Lung (tissue), 12 donors: Measurements from ENCODE around the gene SOBP. TPM values are rescaled to one million over a fixed set of nuclear protein-coding genes. Genes with fewer than 3 reads are reported as not detected.

Experiments used
- ATAC-seq: fragments of 200-7000 bp; cut with Tn5 transposase; one replicate; pipeline ENCODE4 v1.9.1; 2020; ENCODE audit warnings: moderate number of reproducible peaks; ENCODE audit not compliant: insufficient read depth, low FRiP score
- DNase-seq, 3 donors: peaks; one replicate each; pipeline ENCODE4 v3.0.0-alpha.2; 2013 to 2017
- H3K27ac ChIP-seq, 2 donors: one replicate each; pipeline ENCODE4 v1.5.1; 2013; ENCODE audit warnings: mild to moderate bottlenecking in 2 of 2, moderate library complexity in 2 of 2, control low read depth in 1 of 2, inconsistent platforms in 1 of 2, low read depth in 1 of 2, low read length in 1 of 2
- H3K27me3 ChIP-seq, 3 donors: one replicate each; pipeline ENCODE4 v1.5.1; 2013; ENCODE audit warnings: low read length in 2 of 3; ENCODE audit not compliant: control insufficient read depth in 3 of 3, insufficient read depth in 3 of 3
- H3K36me3 ChIP-seq, 4 donors: one replicate each; pipeline ENCODE4 v1.5.1; 2013; ENCODE audit warnings: low read length in 4 of 4, mild to moderate bottlenecking in 1 of 4, moderate library complexity in 1 of 4; ENCODE audit not compliant: control insufficient read depth in 4 of 4, insufficient read depth in 4 of 4
- H3K4me1 ChIP-seq, 5 donors: one replicate each; pipeline ENCODE4 v1.5.1; 2013; ENCODE audit warnings: low read length in 5 of 5, mild to moderate bottlenecking in 2 of 5, moderate library complexity in 1 of 5; ENCODE audit not compliant: control insufficient read depth in 5 of 5, insufficient read depth in 5 of 5
- H3K4me3 ChIP-seq: one replicate; pipeline ENCODE4 v1.5.1; 2013; ENCODE audit warnings: mild to moderate bottlenecking, control low read depth, moderate library complexity
- H3K9ac ChIP-seq, 2 donors: one replicate each; pipeline ENCODE4 v1.5.1; 2013; ENCODE audit warnings: low read length in 2 of 2, control low read depth in 1 of 2; ENCODE audit not compliant: insufficient read depth in 1 of 2
- H3K9me3 ChIP-seq, 4 donors: one replicate each; pipeline ENCODE4 v1.5.1; 2013; ENCODE audit warnings: low read length in 3 of 4, mild to moderate bottlenecking in 1 of 4, moderate library complexity in 1 of 4; ENCODE audit not compliant: control insufficient read depth in 4 of 4, insufficient read depth in 3 of 4
- WGBS, 2 donors: extraction: QIAGEN DNeasy Blood & Tissue Kit; methylation state at CpG; one replicate each; pipeline ENCODE4 v1.1.7; 2013; 5-methylcytosine and 5-hydroxymethylcytosine counted together
- polyA plus RNA-seq, 2 donors: library from polyadenylated mRNA; stranded (reverse); fragments of 200-250 nt; gene quantifications; one replicate each; pipeline ENCODE4 v1.2.1, GENCODE V29; 2013
- total RNA-seq, 2 donors: library from RNA; depleted of rRNA in 1 of 2; stranded (reverse); fragments of >200 nt in 1 of 2; gene quantifications; one replicate each; pipeline ENCODE4 v1.2.1, GENCODE V29; 2014 to 2021
- TF ChIP-seq, protein P1 (sequence below): IDR thresholded peaks from 2 replicates; pipeline ENCODE4 v1.5.1; 2012; ENCODE audit warnings: mild to moderate bottlenecking; ENCODE audit errors: control extremely low read depth, extremely low read depth
- donor health status: control.
- donor health status: control.
- donor health status: Bipolar disorder and iron deficiency.
- donor health status: healthy.
- donor health status: DM: yes; HTN: yes; CAD: no.

Gene SOBP
- total and polyA plus RNA-seq, 4 donors, result 1.6 to 14.5 (median 5.8) TPM

GRCh38 chr6:107459283-107460082, 30.4 kb upstream of the SOBP start, which contains the start of gene PDSS2:
PDSS2 (minus strand) TSS chr6:107459564; CDS start chr6:107459285, 279 bp downstream.
- Histone ChIP-seq H3K9me3 (no peaks in the 10 kb centered on the region), H3K36me3 (peaks cover 0 to 3% (median 0%) of the 10 kb centered on the region in 4 donors), H3K4me3 (peak within 1 kb of the TSS; percentile 71), H3K9ac (peak within 1 kb of the TSS; percentile 88), H3K4me1 (peaks cover 0 to 11% (median 2%) of the 10 kb centered on the region in 5 donors), H3K27ac (peak within 1 kb of the TSS; percentile 89 to 99), H3K27me3 (no peaks in the 10 kb centered on the region)
- TF ChIP-seq, protein P1, sequence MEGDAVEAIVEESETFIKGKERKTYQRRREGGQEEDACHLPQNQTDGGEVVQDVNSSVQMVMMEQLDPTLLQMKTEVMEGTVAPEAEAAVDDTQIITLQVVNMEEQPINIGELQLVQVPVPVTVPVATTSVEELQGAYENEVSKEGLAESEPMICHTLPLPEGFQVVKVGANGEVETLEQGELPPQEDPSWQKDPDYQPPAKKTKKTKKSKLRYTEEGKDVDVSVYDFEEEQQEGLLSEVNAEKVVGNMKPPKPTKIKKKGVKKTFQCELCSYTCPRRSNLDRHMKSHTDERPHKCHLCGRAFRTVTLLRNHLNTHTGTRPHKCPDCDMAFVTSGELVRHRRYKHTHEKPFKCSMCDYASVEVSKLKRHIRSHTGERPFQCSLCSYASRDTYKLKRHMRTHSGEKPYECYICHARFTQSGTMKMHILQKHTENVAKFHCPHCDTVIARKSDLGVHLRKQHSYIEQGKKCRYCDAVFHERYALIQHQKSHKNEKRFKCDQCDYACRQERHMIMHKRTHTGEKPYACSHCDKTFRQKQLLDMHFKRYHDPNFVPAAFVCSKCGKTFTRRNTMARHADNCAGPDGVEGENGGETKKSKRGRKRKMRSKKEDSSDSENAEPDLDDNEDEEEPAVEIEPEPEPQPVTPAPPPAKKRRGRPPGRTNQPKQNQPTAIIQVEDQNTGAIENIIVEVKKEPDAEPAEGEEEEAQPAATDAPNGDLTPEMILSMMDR, result peak; percentile 9
- 0% methylated on average over 46 of the region's 46 CpGs for WGBS, 2 donors
- ATAC-seq (peak; percentile 98), DNase-seq (peak; percentile 97 to 98 (median 98))

GRCh38 chr6:107460083-107460631, 29.8 kb upstream of the SOBP start:
- Histone ChIP-seq H3K4me3 (peak overlapping the region; percentile 71), H3K27ac (peak overlapping the region; percentile 89 to 99), H3K9ac (peak overlapping the region; percentile 44 to 55), H3K9me3 (no peaks in the 10 kb centered on the region), H3K27me3 (no peaks in the 10 kb centered on the region), H3K4me1 (peaks cover 0 to 11% (median 2%) of the 10 kb centered on the region in 5 donors), H3K36me3 (peaks cover 0 to 3% (median 0%) of the 10 kb centered on the region in 4 donors)
- ATAC-seq (peak; percentile 3), DNase-seq (no peak)
- 21 to 27% methylated on average over 22 of the region's 22 CpGs for WGBS, 2 donors
- TF ChIP-seq, protein P1, result no peak

DNA sequence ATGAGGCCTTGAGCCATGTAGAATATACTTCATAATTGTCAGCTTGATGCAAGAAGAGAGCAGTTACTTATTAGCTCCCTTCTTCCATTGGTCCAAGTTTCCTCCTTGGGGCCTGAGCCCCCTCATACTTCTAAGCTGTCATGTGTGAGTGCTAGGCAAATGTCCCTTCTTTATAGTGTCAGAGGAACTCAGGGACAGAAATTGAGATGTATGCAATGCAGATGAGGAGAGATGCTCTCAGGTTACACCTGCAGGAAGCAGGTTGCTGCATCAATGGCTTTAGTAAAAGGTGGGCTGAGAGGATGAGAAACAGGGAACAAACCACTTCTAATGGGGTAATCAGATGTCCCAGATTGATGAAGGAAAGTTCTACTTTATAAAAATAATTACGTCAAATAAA, 23.9 kb upstream of the SOBP start:
- Histone ChIP-seq H3K9me3 (no peaks in the 10 kb centered on the region), H3K9ac (no peak overlapping the region), H3K27me3 (no peaks in the 10 kb centered on the region), H3K4me1 (no peaks in the 10 kb centered on the region), H3K4me3 (no peak overlapping the region), H3K27ac (no peak overlapping the region), H3K36me3 (no peaks in the 10 kb centered on the region)
- WGBS, 2 donors, result 85 to 87% methylated on average over 1 of the region's 1 CpG
- TF ChIP-seq, protein P1, result no peak
- DNase-seq, result no peak
- no peak for ATAC-seq
